PC-3 (cell line): ENCODE data around the gene TPX2. TPM values are rescaled to one million over a fixed set of nuclear protein-coding genes. Genes with fewer than 3 reads are reported as not detected.

Source experiments
- ATAC-seq: fragments of 200-7000 bp; cut with Tn5 transposase; 2 replicates; pipeline ENCODE4 v1.9.1; 2020; ENCODE audit warnings: mild to moderate bottlenecking, moderate library complexity
- BruUV-seq: library from RNA; stranded (reverse); fragments of 400-500 nt; replicated peaks from 2 replicates; lab custom pipeline; 2021; lab: Mats Ljungman, UMichigan
- CTCF ChIA-PET: fragments of 300-600 bp; sonication (Branson Sonifier 250); formaldehyde crosslinking; loops from one replicate; lab custom pipeline; 2022; ENCODE audit warnings: antibody characterized with exemption; lab: Charles Lee
- POLR2A ChIA-PET: fragments of 300-600 bp; sonication (Branson Sonifier 250); formaldehyde crosslinking; loops from one replicate; lab custom pipeline; 2022; ENCODE audit warnings: antibody characterized with exemption; ENCODE audit not compliant: unreplicated experiment; lab: Charles Lee
- DNase-seq: peaks from one replicate; pipeline ENCODE4 v3.0.0-alpha.2; 2015
- H2AFZ ChIP-seq: fragments of 300-600 bp; sonication (generic); 2 replicates; pipeline ENCODE4 v1.6.0; 2016; ENCODE audit warnings: antibody characterized with exemption, low read length
- H3F3A ChIP-seq: fragments of 300-600 bp; sonication (generic); one replicate; pipeline ENCODE4 v1.6.0; 2017; ENCODE audit warnings: antibody characterized with exemption, low read length, control low read depth, mild to moderate bottlenecking; ENCODE audit not compliant: unreplicated experiment
- H3K27ac ChIP-seq: fragments of 300-600 bp; sonication (generic); 2 replicates; pipeline ENCODE4 v1.5.1; 2016; ENCODE audit warnings: mild to moderate bottlenecking, low read length
- H3K27me3 ChIP-seq: fragments of 300-600 bp; sonication (generic); 2 replicates; pipeline ENCODE4 v1.6.1; 2016; ENCODE audit warnings: low read length, mixed read lengths
- H3K36me3 ChIP-seq: fragments of 300-600 bp; sonication (generic); 2 replicates; pipeline ENCODE4 v1.6.1; 2016; ENCODE audit warnings: low read depth, mixed run types, low read length, mixed read lengths
- H3K4me1 ChIP-seq: fragments of 300-600 bp; sonication (generic); 2 replicates; pipeline ENCODE4 v1.5.1; 2016; ENCODE audit warnings: low read length; ENCODE audit not compliant: insufficient read depth
- H3K4me2 ChIP-seq: fragments of 300-600 bp; sonication (generic); 2 replicates; pipeline ENCODE4 v1.6.0; 2016; ENCODE audit warnings: low read length
- H3K4me3 ChIP-seq: fragments of 300-600 bp; sonication (generic); 2 replicates; pipeline ENCODE4 v1.5.1; 2016; ENCODE audit warnings: mild to moderate bottlenecking, low read length, mixed read lengths
- H3K79me2 ChIP-seq: fragments of 300-600 bp; sonication (generic); 2 replicates; pipeline ENCODE4 v1.6.1; 2017; ENCODE audit warnings: low read length, mixed read lengths
- H3K9ac ChIP-seq: fragments of 300-600 bp; sonication (generic); 2 replicates; pipeline ENCODE4 v1.6.0; 2016; ENCODE audit warnings: mild to moderate bottlenecking, low read length
- H3K9me2 ChIP-seq: fragments of 300-600 bp; sonication (generic); replicated peaks from 2 replicates; pipeline ENCODE4 v1.6.1; 2016; ENCODE audit warnings: mixed run types, low read length, mixed read lengths
- H3K9me3 ChIP-seq: fragments of 300-600 bp; sonication (generic); 2 replicates; pipeline ENCODE4 v1.6.1; 2016; ENCODE audit warnings: low read length, mixed read lengths
- H4K20me1 ChIP-seq: fragments of 300-600 bp; sonication (generic); 2 replicates; pipeline ENCODE4 v1.6.1; 2016; ENCODE audit warnings: low read length, mixed read lengths
- CTCF ChIP-seq: fragments of 300-600 bp; sonication (generic); conservative IDR thresholded peaks from 2 replicates; pipeline ENCODE4 v1.5.1; 2017; ENCODE audit warnings: antibody characterized with exemption, low read depth, mild to moderate bottlenecking, low read length
- EZH2 ChIP-seq: fragments of 300-600 bp; sonication (generic); IDR thresholded peaks from one replicate; pipeline ENCODE4 v1.6.1; 2017; ENCODE audit warnings: antibody characterized with exemption, mild to moderate bottlenecking, low read length; ENCODE audit not compliant: unreplicated experiment
- EZH2phosphoT487 ChIP-seq: fragments of 300-600 bp; sonication (generic); IDR thresholded peaks from 2 replicates; pipeline ENCODE4 v1.6.1; 2018; ENCODE audit warnings: mild to moderate bottlenecking, antibody characterized with exemption, low read length, borderline replicate concordance
- intact Hi-C: fragments of 100-400 bp; cut with micrococcal nuclease; formaldehyde crosslinking; loops from 2 replicates; pipeline ENCODE4 v1.9.0; 2023
- total RNA-seq: library from RNA; depleted of rRNA; stranded (reverse); fragments of >200 nt; gene quantifications from 2 replicates; pipeline ENCODE4 v1.2.3, GENCODE V29; 2014

The TPX2 gene
- total RNA-seq, 1 experiment from 2014 or later = 128 TPM

- no peaks in the 10 kb centered on the region for H3K27me3 ChIP-seq
- no peak for TF ChIP-seq CTCF
- TF ChIP-seq EZH2 = no peak
- ChIA-PET CTCF (no interaction called here), POLR2A (no interaction called here)
- no peaks in the 10 kb centered on the region for H3F3A ChIP-seq
- intact Hi-C loops = no loop called here
- H3K9ac ChIP-seq = no peak overlapping the region
- BruUV-seq = no TSS peak
- DNase-seq = no peak
- peaks cover 80% of the 10 kb centered on the region for H3K36me3 ChIP-seq
- no peak for ATAC-seq
- H2AFZ ChIP-seq = no peak overlapping the region
- no peaks in the 10 kb centered on the region; the same call in 1 of the 2 replicates for H4K20me1 ChIP-seq
- H3K27ac ChIP-seq = no peak overlapping the region
- H3K4me1 ChIP-seq = no peaks in the 10 kb centered on the region
- H3K9me2 ChIP-seq = no peaks in the 10 kb centered on the region
- no peak overlapping the region for H3K4me2 ChIP-seq
- no peak overlapping the region for H3K4me3 ChIP-seq
- no peaks in the 10 kb centered on the region for H3K79me2 ChIP-seq
- H3K9me3 ChIP-seq = no peaks in the 10 kb centered on the region
These were observed 41.7 kb downstream of the TPX2 start for GRCh38 chr20:31780839-31781238.

GRCh38 chr20:31781945-31782344 lies 42.9 kb downstream of the TPX2 start:
- intact Hi-C loops = no loop called here

More at GRCh38 chr20:31781945-31782344, 42.9 kb downstream of the TPX2 start:
- H3K27ac ChIP-seq = no peak overlapping the region
- CTCF ChIA-PET = no interaction called here
- ATAC-seq (peak; percentile 33), DNase-seq (no peak)
- no peaks in the 10 kb centered on the region for H3K79me2 ChIP-seq
- no peaks in the 10 kb centered on the region for H3F3A ChIP-seq
- no peak overlapping the region for H3K9ac ChIP-seq
- POLR2A ChIA-PET = no interaction called here
- no peak overlapping the region for H3K4me3 ChIP-seq
- no peaks in the 10 kb centered on the region for H3K9me2 ChIP-seq
- H3K4me1 ChIP-seq = no peaks in the 10 kb centered on the region
- no peaks in the 10 kb centered on the region for H3K27me3 ChIP-seq
- no peak for TF ChIP-seq CTCF
- no peak for TF ChIP-seq EZH2phosphoT487
- TF ChIP-seq EZH2 = no peak
- no TSS peak for BruUV-seq
- H4K20me1 ChIP-seq = peaks cover 1% of the 10 kb centered on the region; the same call in 1 of the 2 replicates
- H2AFZ ChIP-seq = no peak overlapping the region
- no peaks in the 10 kb centered on the region for H3K9me3 ChIP-seq
- H3K36me3 ChIP-seq = peaks cover 83% of the 10 kb centered on the region
- H3K4me2 ChIP-seq = no peak overlapping the region
